GM21723 (cell line): Measurements from ENCODE around the gene FAAP100.

Experiments
- ATAC-seq: cut with Tn5 transposase; IDR thresholded peaks from one replicate; pipeline ENCODE4 v1.9.1; 2021; ENCODE audit warnings: mild to moderate bottlenecking, moderate library complexity; ENCODE audit not compliant: unreplicated experiment

FAAP100 gene

DNA sequence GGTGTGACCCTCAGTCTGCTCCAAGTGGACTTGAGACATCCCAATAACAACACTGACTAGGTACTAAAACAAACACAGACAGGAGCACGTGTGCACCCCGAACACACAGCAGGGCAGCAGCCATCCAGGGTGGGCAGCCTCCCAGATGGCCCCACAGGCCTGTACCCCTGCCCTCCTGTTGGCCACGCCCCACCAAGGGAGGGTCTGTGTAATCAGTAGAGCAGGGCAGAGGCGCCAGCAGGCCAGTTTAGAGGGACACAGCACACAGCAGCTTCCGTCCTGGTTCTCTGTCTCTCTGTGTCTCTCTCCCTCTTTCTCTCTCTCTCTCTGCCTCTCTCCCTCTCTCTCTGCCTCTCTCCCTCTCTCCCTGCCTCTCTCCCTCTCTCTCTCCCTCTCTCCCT lies 61.0 kb downstream of the FAAP100 start:
- no peak for ATAC-seq

DNA sequence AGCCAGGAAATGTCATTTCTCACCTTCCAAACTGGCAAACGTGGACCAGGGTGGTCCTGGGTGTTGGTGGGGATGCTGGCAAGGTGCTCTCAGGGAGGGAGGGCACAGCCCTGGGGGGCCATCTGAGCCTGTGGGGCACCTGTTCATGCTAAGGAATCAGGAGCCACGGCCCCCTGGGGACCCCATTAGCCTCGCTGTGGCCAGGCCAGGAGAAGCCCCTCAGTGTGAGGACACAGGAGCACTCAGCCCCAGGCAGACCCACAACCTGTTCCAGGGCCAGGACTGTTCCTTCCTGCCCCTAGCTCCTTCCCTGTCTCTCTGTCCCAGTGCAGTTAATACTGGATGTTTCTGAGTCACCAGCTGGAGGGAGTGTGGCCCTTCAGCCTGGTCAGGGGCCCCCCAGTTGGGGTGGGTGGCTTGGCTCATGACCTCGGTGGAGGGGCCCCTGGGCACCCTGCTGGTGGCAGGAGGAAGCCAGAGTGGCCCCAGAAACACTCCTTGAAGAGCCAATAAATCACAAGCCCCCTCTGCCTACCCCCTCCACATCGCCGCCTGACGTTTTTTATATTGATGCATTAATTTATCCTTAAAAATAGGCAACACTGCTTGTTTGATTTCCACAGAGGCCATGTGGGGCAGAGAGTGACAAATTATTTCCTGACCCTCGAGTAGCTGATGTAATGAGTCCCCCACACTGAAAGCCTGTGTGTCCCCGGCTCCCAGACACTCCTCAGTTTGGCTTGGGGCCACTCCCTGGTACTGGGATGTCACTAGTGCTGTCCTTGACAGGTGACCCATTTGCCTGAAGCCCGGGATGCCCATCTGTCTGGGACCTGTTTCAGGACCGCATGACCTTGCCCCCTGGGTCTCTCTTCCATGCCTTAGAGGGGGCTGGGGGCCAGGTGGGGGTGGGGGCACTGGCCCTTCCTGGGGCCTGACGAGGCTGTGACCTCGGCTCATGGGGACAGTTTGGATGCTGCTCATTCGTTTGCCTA lies 61.9 kb downstream of the FAAP100 start:
- no peak for ATAC-seq
